ENCODE measurements around the gene ITGA6.

The ITGA6 gene

GRCh38 chr2:172427256-172427989 is at the start of gene ITGA6:
TSS of gene ITGA6 (plus strand) at chr2:172427586.
- DNase-seq (ENCODE audit: low spot score): peak; percentile 63

GRCh38 chr2:172380436-172381274 is 46.7 kb upstream of the ITGA6 start:
- no peak for DNase-seq (ENCODE audit: low spot score)

GRCh38 chr2:172381275-172382027 is 45.9 kb upstream of the ITGA6 start:
- DNase-seq (ENCODE audit: low spot score): no peak

- no peak for DNase-seq (ENCODE audit: low spot score)
Observed at GRCh38 chr2:172387361-172387760, 40.0 kb upstream of the ITGA6 start.

GRCh38 chr2:172389685-172390339 is 37.6 kb upstream of the ITGA6 start:
- DNase-seq (ENCODE audit: low spot score): no peak

GRCh38 chr2:172394002-172394401 is 33.4 kb upstream of the ITGA6 start:
- no peak for DNase-seq (ENCODE audit: low spot score)

- DNase-seq (ENCODE audit: low spot score): no peak
Observed at GRCh38 chr2:172395503-172395902, 31.9 kb upstream of the ITGA6 start.

GRCh38 chr2:172397148-172397834 is 30.1 kb upstream of the ITGA6 start:
- DNase-seq (ENCODE audit: low spot score): no peak

GRCh38 chr2:172398440-172398839 is 28.9 kb upstream of the ITGA6 start:
- DNase-seq (ENCODE audit: low spot score): no peak

GRCh38 chr2:172399765-172400164 is 27.6 kb upstream of the ITGA6 start:
- no peak for DNase-seq (ENCODE audit: low spot score)

GRCh38 chr2:172402198-172402597 is 25.2 kb upstream of the ITGA6 start:
- no peak for DNase-seq (ENCODE audit: low spot score)

- no peak for DNase-seq (ENCODE audit: low spot score)
Observed at GRCh38 chr2:172403402-172403801, 24.0 kb upstream of the ITGA6 start.

- DNase-seq (ENCODE audit: low spot score): no peak
Observed at GRCh38 chr2:172403881-172404468, 23.4 kb upstream of the ITGA6 start.

GRCh38 chr2:172404824-172405223 is 22.6 kb upstream of the ITGA6 start:
- peak; percentile 41 for DNase-seq (ENCODE audit: low spot score)

GRCh38 chr2:172405673-172406072 is 21.7 kb upstream of the ITGA6 start:
- no peak for DNase-seq (ENCODE audit: low spot score)

- DNase-seq (ENCODE audit: low spot score): no peak
Observed at GRCh38 chr2:172408143-172408766, 19.1 kb upstream of the ITGA6 start.

GRCh38 chr2:172409042-172409441 is 18.3 kb upstream of the ITGA6 start:
- DNase-seq (ENCODE audit: low spot score): no peak

- DNase-seq (ENCODE audit: low spot score): no peak
Observed at GRCh38 chr2:172412984-172413492, 14.3 kb upstream of the ITGA6 start.

GRCh38 chr2:172415157-172415864 is 12.1 kb upstream of the ITGA6 start:
- DNase-seq (ENCODE audit: low spot score): no peak

- no peak for DNase-seq (ENCODE audit: low spot score)
Observed at GRCh38 chr2:172415865-172416183, 11.6 kb upstream of the ITGA6 start.
